GM23338 (cell line): ENCODE results near the gene MND1. TPM values are rescaled to one million over a fixed set of nuclear protein-coding genes. Genes with fewer than 3 reads are reported as not detected.

ENCODE experiments used
- ATAC-seq: fragments of 200-7000 bp; cut with Tn5 transposase; 3 replicates; pipeline ENCODE4 v1.9.1; 2020
- DNase-seq: peaks from one replicate; pipeline ENCODE4 v3.0.0-alpha.2; 2015; ENCODE audit warnings: low spot score
- H2AFZ ChIP-seq: fragments of 200-600 bp; sonication (generic); 2 replicates; pipeline ENCODE4 v1.8.0; 2016; ENCODE audit warnings: antibody characterized with exemption, mild to moderate bottlenecking, moderate library complexity
- H3F3A ChIP-seq: fragments of 200-600 bp; sonication (generic); replicated peaks from 2 replicates; pipeline ENCODE4 v1.8.0; 2017; ENCODE audit warnings: antibody characterized with exemption, mixed run types, low read depth
- H3K27ac ChIP-seq: fragments of 200-600 bp; sonication (generic); 2 replicates; pipeline ENCODE4 v1.6.1; 2016; ENCODE audit warnings: low read depth
- H3K27me3 ChIP-seq: fragments of 200-600 bp; sonication (generic); 2 replicates; pipeline ENCODE4 v1.8.0; 2016; ENCODE audit warnings: mild to moderate bottlenecking, mixed run types, moderate library complexity; ENCODE audit not compliant: insufficient read depth
- H3K36me3 ChIP-seq: fragments of 200-600 bp; sonication (generic); 2 replicates; pipeline ENCODE4 v1.8.0; 2016; ENCODE audit warnings: mild to moderate bottlenecking; ENCODE audit not compliant: insufficient read depth
- H3K4me1 ChIP-seq: fragments of 200-600 bp; sonication (generic); 2 replicates; pipeline ENCODE4 v1.8.0; 2016; ENCODE audit warnings: mild to moderate bottlenecking, moderate library complexity; ENCODE audit not compliant: insufficient read depth
- H3K4me2 ChIP-seq: fragments of 200-600 bp; sonication (generic); 2 replicates; pipeline ENCODE4 v1.7.1; 2017; ENCODE audit warnings: mixed run types
- H3K4me3 ChIP-seq: fragments of 200-600 bp; sonication (generic); 2 replicates; pipeline ENCODE4 v1.6.1; 2016; ENCODE audit warnings: mixed run types
- H3K79me2 ChIP-seq: fragments of 200-600 bp; sonication (generic); replicated peaks from 2 replicates; pipeline ENCODE4 v1.8.0; 2017; ENCODE audit warnings: mild to moderate bottlenecking; ENCODE audit not compliant: insufficient read depth
- H3K9me2 ChIP-seq: fragments of 200-600 bp; sonication (generic); 2 replicates; pipeline ENCODE4 v1.8.0; 2017; ENCODE audit not compliant: insufficient read depth
- H4K20me1 ChIP-seq: fragments of 200-600 bp; sonication (generic); replicated peaks from 2 replicates; pipeline ENCODE4 v1.8.0; 2017; ENCODE audit warnings: mild to moderate bottlenecking; ENCODE audit not compliant: insufficient read depth
- H3K27ac Mint-ChIP-seq: 2 replicates; pipeline ENCODE4 v1.8.0; 2020; ENCODE audit warnings: inconsistent platforms, mild to moderate bottlenecking, moderate library complexity, mixed read lengths
- H3K27me3 Mint-ChIP-seq: 3 replicates; pipeline ENCODE4 v1.8.0; 2022; ENCODE audit warnings: low read depth, mild to moderate bottlenecking, moderate library complexity, mixed read lengths, inconsistent platforms; ENCODE audit not compliant: insufficient read depth, poor library complexity
- H3K36me3 Mint-ChIP-seq: 3 replicates; pipeline ENCODE4 v1.8.0; 2021; ENCODE audit warnings: low read depth, mild to moderate bottlenecking, inconsistent platforms, moderate library complexity, mixed read lengths
- H3K4me1 Mint-ChIP-seq: 3 replicates; pipeline ENCODE4 v1.8.0; 2020; ENCODE audit warnings: mild to moderate bottlenecking, inconsistent platforms, mixed read lengths
- H3K4me3 Mint-ChIP-seq: 3 replicates; pipeline ENCODE4 v1.8.0; 2021; ENCODE audit warnings: moderate library complexity, mild to moderate bottlenecking, inconsistent platforms, mixed read lengths
- H3K9me3 Mint-ChIP-seq: 3 replicates; pipeline ENCODE4 v1.8.0; 2020; ENCODE audit warnings: moderate library complexity, mild to moderate bottlenecking, inconsistent platforms, mixed read lengths
- CREB1 ChIP-seq: fragments of 250-450 bp; sonication (Bioruptor Pico); IDR thresholded peaks from 2 replicates; pipeline ENCODE4 v1.5.0; 2020; ENCODE audit warnings: low read depth, mild to moderate bottlenecking, moderate library complexity
- CTCF ChIP-seq, 2 experiments: fragments of 200-600 bp in 1 of 2; sonication (generic) in 1 of 2; conservative IDR thresholded peaks; 2 replicates each; pipeline versions ENCODE4 v1.5.1 to v1.6.1; 2016 to 2017; ENCODE audit warnings: antibody characterized with exemption in 2 of 2, low read depth in 2 of 2, mild to moderate bottlenecking in 2 of 2, moderate library complexity in 1 of 2
- ETS1 ChIP-seq: IDR thresholded peaks from 2 replicates; pipeline ENCODE4 v1.6.1; 2016; ENCODE audit warnings: antibody characterized with exemption
- EZH2 ChIP-seq: fragments of 200-600 bp; sonication (generic); IDR thresholded peaks from one replicate; pipeline ENCODE4 v1.8.0; 2017; ENCODE audit warnings: antibody characterized with exemption, mild to moderate bottlenecking, low read depth; ENCODE audit not compliant: unreplicated experiment
- EZH2phosphoT487 ChIP-seq: fragments of 200-600 bp; sonication (generic); IDR thresholded peaks from one replicate; pipeline ENCODE4 v1.8.1; 2018; ENCODE audit warnings: antibody characterized with exemption; ENCODE audit not compliant: unreplicated experiment
- JUNB ChIP-seq: IDR thresholded peaks from one replicate; pipeline ENCODE4 v1.6.1; 2016; ENCODE audit warnings: antibody characterized with exemption; ENCODE audit not compliant: unreplicated experiment
- NANOG ChIP-seq: IDR thresholded peaks from 2 replicates; pipeline ENCODE4 v1.6.1; 2016; ENCODE audit warnings: antibody characterized with exemption, borderline replicate concordance
- POLR2AphosphoS5 ChIP-seq: IDR thresholded peaks from 2 replicates; pipeline ENCODE4 v1.6.1; 2016; ENCODE audit warnings: antibody characterized with exemption, low read depth
- REST ChIP-seq: IDR thresholded peaks from one replicate; pipeline ENCODE4 v1.6.1; 2018; ENCODE audit warnings: antibody characterized with exemption; ENCODE audit not compliant: unreplicated experiment
- STAT1 ChIP-seq: IDR thresholded peaks from one replicate; pipeline ENCODE4 v1.6.1; 2016; ENCODE audit warnings: antibody characterized with exemption; ENCODE audit not compliant: unreplicated experiment
- ZNF114 ChIP-seq: fragments of 250-450 bp; sonication (Bioruptor Pico); IDR thresholded peaks from 2 replicates; pipeline ENCODE4 v1.5.0; 2020; ENCODE audit warnings: mild to moderate bottlenecking, moderate library complexity
- ZNF331 ChIP-seq: fragments of 250-450 bp; sonication (Bioruptor Pico); IDR thresholded peaks from 2 replicates; pipeline ENCODE4 v1.5.0; 2020; ENCODE audit warnings: low read depth, mild to moderate bottlenecking, moderate library complexity
- polyA plus RNA-seq: library from polyadenylated mRNA; unstranded; fragments of >200 nt; fragmentation: Nextera tagmentation; extraction: Ambion mirVana; gene quantifications from 2 replicates; pipeline ENCODE4 v1.2.1, GENCODE V29; 2016
- total RNA-seq: library from RNA; depleted of rRNA; stranded (reverse); fragments of >200 nt; shearing (Covaris generic); gene quantifications from 2 replicates; pipeline ENCODE4 v1.2.3, GENCODE V29; 2014

Gene MND1
- total and polyA plus RNA-seq, 2 experiments from 2014 or later: 22.5 to 63.5 TPM

- ATAC-seq (no peak), DNase-seq (no peak)
- no peak overlapping the region for H3K27ac Mint-ChIP-seq
- no peaks in the 10 kb centered on the region for H3K27me3 ChIP-seq
- H3K27me3 Mint-ChIP-seq: peaks cover 1% of the 10 kb centered on the region
- no peaks in the 10 kb centered on the region for H3K79me2 ChIP-seq
- peaks cover 16% of the 10 kb centered on the region for H3K4me1 Mint-ChIP-seq
- H2AFZ ChIP-seq: no peak overlapping the region
- TF ChIP-seq NANOG (no peak), ZNF114 (CRISPR knock-in tag) (no peak), STAT1 (no peak), JUNB (no peak)
- H3K4me2 ChIP-seq: no peak overlapping the region
- H3K4me3 Mint-ChIP-seq: no peak overlapping the region
- H4K20me1 ChIP-seq: no peaks in the 10 kb centered on the region
- no peaks in the 10 kb centered on the region for H3K9me3 Mint-ChIP-seq
- no peaks in the 10 kb centered on the region for H3K36me3 ChIP-seq
- H3K9me2 ChIP-seq: no peaks in the 10 kb centered on the region
- no peaks in the 10 kb centered on the region for H3K36me3 Mint-ChIP-seq
- no peak overlapping the region for H3K4me3 ChIP-seq
- no peaks in the 10 kb centered on the region for H3F3A ChIP-seq
- peaks cover 11% of the 10 kb centered on the region; the same call in 1 of the 2 replicates for H3K4me1 ChIP-seq
- H3K27ac ChIP-seq: no peak overlapping the region
Observed at GRCh38 chr4:153420361-153420760, 75.9 kb downstream of the MND1 start.

- Mint-ChIP-seq H3K27me3 (peaks cover 1% of the 10 kb centered on the region), H3K4me3 (no peak overlapping the region), H3K4me1 (peaks cover 16% of the 10 kb centered on the region), H3K27ac (no peak overlapping the region), H3K36me3 (no peaks in the 10 kb centered on the region), H3K9me3 (no peaks in the 10 kb centered on the region)
- Histone ChIP-seq H3K36me3 (no peaks in the 10 kb centered on the region), H3K4me1 (peaks cover 11% of the 10 kb centered on the region; the same call in 1 of the 2 replicates), H3K79me2 (no peaks in the 10 kb centered on the region), H2AFZ (no peak overlapping the region), H3K27ac (no peak overlapping the region), H4K20me1 (no peaks in the 10 kb centered on the region), H3K4me2 (no peak overlapping the region), H3K27me3 (no peaks in the 10 kb centered on the region), H3K9me2 (no peaks in the 10 kb centered on the region), H3K4me3 (no peak overlapping the region), H3F3A (no peaks in the 10 kb centered on the region)
- no peak for TF ChIP-seq ZNF114 (CRISPR knock-in tag)
- no peak for TF ChIP-seq POLR2AphosphoS5
- no peak for TF ChIP-seq ZNF331 (CRISPR knock-in tag)
- TF ChIP-seq EZH2phosphoT487: no peak
- TF ChIP-seq ETS1: no peak
- no peak for ATAC-seq
- DNase-seq: no peak
Observed at GRCh38 chr4:153421941-153422340, 77.5 kb downstream of the MND1 start.

- Histone ChIP-seq H2AFZ (no peak overlapping the region), H3K4me3 (no peak overlapping the region), H3K79me2 (no peaks in the 10 kb centered on the region), H3K27ac (no peak overlapping the region), H3K9me2 (no peaks in the 10 kb centered on the region), H3K27me3 (no peaks in the 10 kb centered on the region), H3K4me2 (no peak overlapping the region), H3F3A (no peaks in the 10 kb centered on the region), H4K20me1 (no peaks in the 10 kb centered on the region), H3K36me3 (no peaks in the 10 kb centered on the region), H3K4me1 (no peaks in the 10 kb centered on the region)
- DNase-seq: no peak
- Mint-ChIP-seq H3K9me3 (no peaks in the 10 kb centered on the region), H3K4me3 (no peak overlapping the region), H3K4me1 (no peaks in the 10 kb centered on the region; the same call in 2 of the 3 replicates), H3K36me3 (no peaks in the 10 kb centered on the region), H3K27ac (no peak overlapping the region), H3K27me3 (peaks cover 1% of the 10 kb centered on the region)
- no peak for ATAC-seq
- TF ChIP-seq REST (no peak), ZNF331 (CRISPR knock-in tag) (no peak), EZH2phosphoT487 (no peak), EZH2 (no peak), CREB1 (CRISPR knock-in tag) (no peak), ZNF114 (CRISPR knock-in tag) (no peak), NANOG (no peak), CTCF (conservative IDR thresholded peaks at IDR 0.05; ENCODE audit: low read depth in 2 of 2) (no peak)
Observed at GRCh38 chr4:153426207-153426885, 81.9 kb downstream of the MND1 start.
